DOHH2 (cell line): Measurements from ENCODE around the gene HEG1.

Experiments
- CTCF ChIP-seq: fragments of 200-600 bp; sonication (generic); IDR thresholded peaks from one replicate; pipeline ENCODE4 v1.5.1; 2014; ENCODE audit warnings: antibody characterized with exemption, mild to moderate bottlenecking, low read depth, low read length; ENCODE audit not compliant: poor library complexity, severe bottlenecking
- EZH2phosphoT487 ChIP-seq: fragments of 200-600 bp; sonication (generic); IDR thresholded peaks from 2 replicates; pipeline ENCODE4 v1.6.1; 2017; ENCODE audit warnings: borderline replicate concordance, mild to moderate bottlenecking, antibody characterized with exemption, low read length, moderate library complexity, mixed read lengths

DNA sequence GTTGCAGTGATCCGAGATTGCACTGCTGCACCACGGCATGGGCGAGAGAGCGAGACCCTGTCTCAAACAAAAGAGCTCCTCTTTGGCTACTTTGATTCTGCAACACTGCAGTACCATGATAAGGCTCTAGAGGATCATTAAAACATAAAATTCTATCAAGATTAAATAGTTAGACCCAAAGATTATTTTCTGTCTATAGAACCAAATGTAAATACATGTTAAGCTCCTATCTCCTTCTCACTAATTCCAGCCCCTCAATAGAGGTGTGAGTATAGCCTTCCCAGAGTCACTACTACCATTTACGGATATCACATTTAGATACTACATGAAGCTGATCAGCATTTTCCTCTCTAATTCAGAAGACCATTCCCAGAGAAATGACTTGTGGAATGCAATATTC is 116.9 kb downstream of the HEG1 start:
- TF ChIP-seq CTCF (no peak), EZH2phosphoT487 (no peak)
